GM23338 (cell line): Measurements from ENCODE around the gene STARD13. TPM values are rescaled to one million over a fixed set of nuclear protein-coding genes. Genes with fewer than 3 reads are reported as not detected.
A peak's percentile ranks its signal among the peaks of the same experiment; 100 is the strongest.

Experiments used
- ATAC-seq: fragments of 200-7000 bp; cut with Tn5 transposase; 3 replicates; pipeline ENCODE4 v1.9.1; 2020
- DNase-seq: peaks from one replicate; pipeline ENCODE4 v3.0.0-alpha.2; 2015; ENCODE audit warnings: low spot score
- H2AFZ ChIP-seq: fragments of 200-600 bp; sonication (generic); 2 replicates; pipeline ENCODE4 v1.8.0; 2016; ENCODE audit warnings: antibody characterized with exemption, mild to moderate bottlenecking, moderate library complexity
- H3F3A ChIP-seq: fragments of 200-600 bp; sonication (generic); replicated peaks from 2 replicates; pipeline ENCODE4 v1.8.0; 2017; ENCODE audit warnings: antibody characterized with exemption, mixed run types, low read depth
- H3K27ac ChIP-seq: fragments of 200-600 bp; sonication (generic); 2 replicates; pipeline ENCODE4 v1.6.1; 2016; ENCODE audit warnings: low read depth
- H3K27me3 ChIP-seq: fragments of 200-600 bp; sonication (generic); 2 replicates; pipeline ENCODE4 v1.8.0; 2016; ENCODE audit warnings: mild to moderate bottlenecking, mixed run types, moderate library complexity; ENCODE audit not compliant: insufficient read depth
- H3K36me3 ChIP-seq: fragments of 200-600 bp; sonication (generic); 2 replicates; pipeline ENCODE4 v1.8.0; 2016; ENCODE audit warnings: mild to moderate bottlenecking; ENCODE audit not compliant: insufficient read depth
- H3K4me1 ChIP-seq: fragments of 200-600 bp; sonication (generic); 2 replicates; pipeline ENCODE4 v1.8.0; 2016; ENCODE audit warnings: mild to moderate bottlenecking, moderate library complexity; ENCODE audit not compliant: insufficient read depth
- H3K4me2 ChIP-seq: fragments of 200-600 bp; sonication (generic); 2 replicates; pipeline ENCODE4 v1.7.1; 2017; ENCODE audit warnings: mixed run types
- H3K4me3 ChIP-seq: fragments of 200-600 bp; sonication (generic); 2 replicates; pipeline ENCODE4 v1.6.1; 2016; ENCODE audit warnings: mixed run types
- H3K79me2 ChIP-seq: fragments of 200-600 bp; sonication (generic); replicated peaks from 2 replicates; pipeline ENCODE4 v1.8.0; 2017; ENCODE audit warnings: mild to moderate bottlenecking; ENCODE audit not compliant: insufficient read depth
- H3K9me2 ChIP-seq: fragments of 200-600 bp; sonication (generic); 2 replicates; pipeline ENCODE4 v1.8.0; 2017; ENCODE audit not compliant: insufficient read depth
- H4K20me1 ChIP-seq: fragments of 200-600 bp; sonication (generic); replicated peaks from 2 replicates; pipeline ENCODE4 v1.8.0; 2017; ENCODE audit warnings: mild to moderate bottlenecking; ENCODE audit not compliant: insufficient read depth
- H3K27ac Mint-ChIP-seq: 2 replicates; pipeline ENCODE4 v1.8.0; 2020; ENCODE audit warnings: inconsistent platforms, mild to moderate bottlenecking, moderate library complexity, mixed read lengths
- H3K27me3 Mint-ChIP-seq: 3 replicates; pipeline ENCODE4 v1.8.0; 2022; ENCODE audit warnings: low read depth, mild to moderate bottlenecking, moderate library complexity, mixed read lengths, inconsistent platforms; ENCODE audit not compliant: insufficient read depth, poor library complexity
- H3K36me3 Mint-ChIP-seq: 3 replicates; pipeline ENCODE4 v1.8.0; 2021; ENCODE audit warnings: low read depth, mild to moderate bottlenecking, inconsistent platforms, moderate library complexity, mixed read lengths
- H3K4me1 Mint-ChIP-seq: 3 replicates; pipeline ENCODE4 v1.8.0; 2020; ENCODE audit warnings: mild to moderate bottlenecking, inconsistent platforms, mixed read lengths
- H3K4me3 Mint-ChIP-seq: 3 replicates; pipeline ENCODE4 v1.8.0; 2021; ENCODE audit warnings: moderate library complexity, mild to moderate bottlenecking, inconsistent platforms, mixed read lengths
- H3K9me3 Mint-ChIP-seq: 3 replicates; pipeline ENCODE4 v1.8.0; 2020; ENCODE audit warnings: moderate library complexity, mild to moderate bottlenecking, inconsistent platforms, mixed read lengths
- CREB1 ChIP-seq: fragments of 250-450 bp; sonication (Bioruptor Pico); IDR thresholded peaks from 2 replicates; pipeline ENCODE4 v1.5.0; 2020; ENCODE audit warnings: low read depth, mild to moderate bottlenecking, moderate library complexity
- EZH2 ChIP-seq: fragments of 200-600 bp; sonication (generic); IDR thresholded peaks from one replicate; pipeline ENCODE4 v1.8.0; 2017; ENCODE audit warnings: antibody characterized with exemption, mild to moderate bottlenecking, low read depth; ENCODE audit not compliant: unreplicated experiment
- EZH2phosphoT487 ChIP-seq: fragments of 200-600 bp; sonication (generic); IDR thresholded peaks from one replicate; pipeline ENCODE4 v1.8.1; 2018; ENCODE audit warnings: antibody characterized with exemption; ENCODE audit not compliant: unreplicated experiment
- JUNB ChIP-seq: IDR thresholded peaks from one replicate; pipeline ENCODE4 v1.6.1; 2016; ENCODE audit warnings: antibody characterized with exemption; ENCODE audit not compliant: unreplicated experiment
- NANOG ChIP-seq: IDR thresholded peaks from 2 replicates; pipeline ENCODE4 v1.6.1; 2016; ENCODE audit warnings: antibody characterized with exemption, borderline replicate concordance
- POLR2AphosphoS5 ChIP-seq: IDR thresholded peaks from 2 replicates; pipeline ENCODE4 v1.6.1; 2016; ENCODE audit warnings: antibody characterized with exemption, low read depth
- STAT1 ChIP-seq: IDR thresholded peaks from one replicate; pipeline ENCODE4 v1.6.1; 2016; ENCODE audit warnings: antibody characterized with exemption; ENCODE audit not compliant: unreplicated experiment
- ZNF114 ChIP-seq: fragments of 250-450 bp; sonication (Bioruptor Pico); IDR thresholded peaks from 2 replicates; pipeline ENCODE4 v1.5.0; 2020; ENCODE audit warnings: mild to moderate bottlenecking, moderate library complexity
- ZNF331 ChIP-seq: fragments of 250-450 bp; sonication (Bioruptor Pico); IDR thresholded peaks from 2 replicates; pipeline ENCODE4 v1.5.0; 2020; ENCODE audit warnings: low read depth, mild to moderate bottlenecking, moderate library complexity
- polyA plus RNA-seq: library from polyadenylated mRNA; unstranded; fragments of >200 nt; fragmentation: Nextera tagmentation; extraction: Ambion mirVana; gene quantifications from 2 replicates; pipeline ENCODE4 v1.2.1, GENCODE V29; 2016
- total RNA-seq: library from RNA; depleted of rRNA; stranded (reverse); fragments of >200 nt; shearing (Covaris generic); gene quantifications from 2 replicates; pipeline ENCODE4 v1.2.3, GENCODE V29; 2014
- TF ChIP-seq, protein P1 (sequence below), 2 experiments: fragments of 200-600 bp in 1 of 2; sonication (generic) in 1 of 2; conservative IDR thresholded peaks; 2 replicates each; pipeline versions ENCODE4 v1.5.1 to v1.6.1; 2016 to 2017; ENCODE audit warnings: antibody characterized with exemption in 2 of 2, low read depth in 2 of 2, mild to moderate bottlenecking in 2 of 2, moderate library complexity in 1 of 2
- TF ChIP-seq, protein P2 (sequence below): IDR thresholded peaks from 2 replicates; pipeline ENCODE4 v1.6.1; 2016; ENCODE audit warnings: antibody characterized with exemption
- TF ChIP-seq, protein P3 (sequence below): IDR thresholded peaks from one replicate; pipeline ENCODE4 v1.6.1; 2018; ENCODE audit warnings: antibody characterized with exemption; ENCODE audit not compliant: unreplicated experiment
- TF ChIP-seq, protein P4 (sequence below): fragments of 250-450 bp; sonication (Bioruptor Pico); IDR thresholded peaks from 2 replicates; pipeline ENCODE4 v1.5.0; 2020; ENCODE audit warnings: mild to moderate bottlenecking, moderate library complexity

Gene STARD13
- total and polyA plus RNA-seq, 2 experiments from 2014 or later: 3.2 to 5.2 TPM

DNA sequence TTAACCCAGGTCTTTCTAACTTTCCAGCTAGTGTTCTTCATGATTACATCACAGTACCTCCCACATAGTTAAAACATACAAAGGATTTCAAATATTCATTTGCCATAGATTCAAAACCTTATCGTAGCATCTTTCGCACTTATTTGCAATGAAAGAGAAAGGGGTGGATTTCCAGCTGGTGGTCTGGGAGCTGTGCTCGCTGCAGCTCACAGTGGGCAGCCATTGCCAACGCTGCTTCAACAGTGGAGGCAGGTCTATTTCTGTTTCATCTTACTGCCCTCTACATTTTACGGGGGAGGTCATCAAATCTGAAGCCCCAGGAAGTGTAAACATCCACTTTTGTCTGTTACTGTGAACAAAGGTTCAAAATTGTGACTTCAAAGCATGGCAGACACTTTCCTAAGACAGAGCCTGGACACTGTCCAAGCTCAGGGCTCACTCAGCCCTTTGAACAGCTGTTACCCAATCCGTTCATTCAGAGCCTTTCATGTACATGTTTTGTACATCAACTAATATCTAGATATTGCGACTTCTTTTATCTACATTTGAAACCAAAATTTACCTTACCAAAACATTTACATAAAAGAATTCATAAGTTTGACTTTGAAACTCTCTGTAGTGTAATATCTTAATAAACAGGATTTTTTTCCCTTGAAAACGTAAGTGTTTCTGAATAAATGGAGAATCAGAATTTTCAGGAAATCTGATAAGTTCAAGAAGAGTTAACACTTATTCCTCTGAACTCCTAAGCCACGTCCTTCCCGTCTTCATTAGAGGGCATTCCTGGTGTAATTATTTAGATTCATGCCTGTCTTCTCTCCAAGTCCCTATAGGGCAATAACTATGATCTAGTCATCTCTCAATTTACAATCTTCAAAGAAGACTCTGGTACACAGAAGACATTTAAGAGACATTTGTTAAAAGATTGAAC is 25.1 kb downstream of the STARD13 start:
- H3K4me3 ChIP-seq: no peak overlapping the region
- peak overlapping the region; percentile 53; the same call in 1 of the 2 replicates for H3K27ac Mint-ChIP-seq
- peak overlapping the region; percentile 94 for H3K27ac ChIP-seq
- no peaks in the 10 kb centered on the region for H3K27me3 ChIP-seq
- H3K9me2 ChIP-seq: peaks cover 16% of the 10 kb centered on the region; the same call in 1 of the 2 replicates
- H3K4me3 Mint-ChIP-seq: no peak overlapping the region
- H3K9me3 Mint-ChIP-seq: no peaks in the 10 kb centered on the region
- no peak for TF ChIP-seq JUNB
- TF ChIP-seq, protein P1, sequence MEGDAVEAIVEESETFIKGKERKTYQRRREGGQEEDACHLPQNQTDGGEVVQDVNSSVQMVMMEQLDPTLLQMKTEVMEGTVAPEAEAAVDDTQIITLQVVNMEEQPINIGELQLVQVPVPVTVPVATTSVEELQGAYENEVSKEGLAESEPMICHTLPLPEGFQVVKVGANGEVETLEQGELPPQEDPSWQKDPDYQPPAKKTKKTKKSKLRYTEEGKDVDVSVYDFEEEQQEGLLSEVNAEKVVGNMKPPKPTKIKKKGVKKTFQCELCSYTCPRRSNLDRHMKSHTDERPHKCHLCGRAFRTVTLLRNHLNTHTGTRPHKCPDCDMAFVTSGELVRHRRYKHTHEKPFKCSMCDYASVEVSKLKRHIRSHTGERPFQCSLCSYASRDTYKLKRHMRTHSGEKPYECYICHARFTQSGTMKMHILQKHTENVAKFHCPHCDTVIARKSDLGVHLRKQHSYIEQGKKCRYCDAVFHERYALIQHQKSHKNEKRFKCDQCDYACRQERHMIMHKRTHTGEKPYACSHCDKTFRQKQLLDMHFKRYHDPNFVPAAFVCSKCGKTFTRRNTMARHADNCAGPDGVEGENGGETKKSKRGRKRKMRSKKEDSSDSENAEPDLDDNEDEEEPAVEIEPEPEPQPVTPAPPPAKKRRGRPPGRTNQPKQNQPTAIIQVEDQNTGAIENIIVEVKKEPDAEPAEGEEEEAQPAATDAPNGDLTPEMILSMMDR (conservative IDR thresholded peaks at IDR 0.05; ENCODE audit: low read depth in 2 of 2): no peak
- TF ChIP-seq POLR2AphosphoS5: no peak
- TF ChIP-seq, protein P2, sequence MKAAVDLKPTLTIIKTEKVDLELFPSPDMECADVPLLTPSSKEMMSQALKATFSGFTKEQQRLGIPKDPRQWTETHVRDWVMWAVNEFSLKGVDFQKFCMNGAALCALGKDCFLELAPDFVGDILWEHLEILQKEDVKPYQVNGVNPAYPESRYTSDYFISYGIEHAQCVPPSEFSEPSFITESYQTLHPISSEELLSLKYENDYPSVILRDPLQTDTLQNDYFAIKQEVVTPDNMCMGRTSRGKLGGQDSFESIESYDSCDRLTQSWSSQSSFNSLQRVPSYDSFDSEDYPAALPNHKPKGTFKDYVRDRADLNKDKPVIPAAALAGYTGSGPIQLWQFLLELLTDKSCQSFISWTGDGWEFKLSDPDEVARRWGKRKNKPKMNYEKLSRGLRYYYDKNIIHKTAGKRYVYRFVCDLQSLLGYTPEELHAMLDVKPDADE: no peak
- no peak for TF ChIP-seq STAT1
- no peak for TF ChIP-seq EZH2
- TF ChIP-seq CREB1 (CRISPR knock-in tag): no peak
- TF ChIP-seq, protein P3, sequence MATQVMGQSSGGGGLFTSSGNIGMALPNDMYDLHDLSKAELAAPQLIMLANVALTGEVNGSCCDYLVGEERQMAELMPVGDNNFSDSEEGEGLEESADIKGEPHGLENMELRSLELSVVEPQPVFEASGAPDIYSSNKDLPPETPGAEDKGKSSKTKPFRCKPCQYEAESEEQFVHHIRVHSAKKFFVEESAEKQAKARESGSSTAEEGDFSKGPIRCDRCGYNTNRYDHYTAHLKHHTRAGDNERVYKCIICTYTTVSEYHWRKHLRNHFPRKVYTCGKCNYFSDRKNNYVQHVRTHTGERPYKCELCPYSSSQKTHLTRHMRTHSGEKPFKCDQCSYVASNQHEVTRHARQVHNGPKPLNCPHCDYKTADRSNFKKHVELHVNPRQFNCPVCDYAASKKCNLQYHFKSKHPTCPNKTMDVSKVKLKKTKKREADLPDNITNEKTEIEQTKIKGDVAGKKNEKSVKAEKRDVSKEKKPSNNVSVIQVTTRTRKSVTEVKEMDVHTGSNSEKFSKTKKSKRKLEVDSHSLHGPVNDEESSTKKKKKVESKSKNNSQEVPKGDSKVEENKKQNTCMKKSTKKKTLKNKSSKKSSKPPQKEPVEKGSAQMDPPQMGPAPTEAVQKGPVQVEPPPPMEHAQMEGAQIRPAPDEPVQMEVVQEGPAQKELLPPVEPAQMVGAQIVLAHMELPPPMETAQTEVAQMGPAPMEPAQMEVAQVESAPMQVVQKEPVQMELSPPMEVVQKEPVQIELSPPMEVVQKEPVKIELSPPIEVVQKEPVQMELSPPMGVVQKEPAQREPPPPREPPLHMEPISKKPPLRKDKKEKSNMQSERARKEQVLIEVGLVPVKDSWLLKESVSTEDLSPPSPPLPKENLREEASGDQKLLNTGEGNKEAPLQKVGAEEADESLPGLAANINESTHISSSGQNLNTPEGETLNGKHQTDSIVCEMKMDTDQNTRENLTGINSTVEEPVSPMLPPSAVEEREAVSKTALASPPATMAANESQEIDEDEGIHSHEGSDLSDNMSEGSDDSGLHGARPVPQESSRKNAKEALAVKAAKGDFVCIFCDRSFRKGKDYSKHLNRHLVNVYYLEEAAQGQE: no peak
- TF ChIP-seq, protein P4, sequence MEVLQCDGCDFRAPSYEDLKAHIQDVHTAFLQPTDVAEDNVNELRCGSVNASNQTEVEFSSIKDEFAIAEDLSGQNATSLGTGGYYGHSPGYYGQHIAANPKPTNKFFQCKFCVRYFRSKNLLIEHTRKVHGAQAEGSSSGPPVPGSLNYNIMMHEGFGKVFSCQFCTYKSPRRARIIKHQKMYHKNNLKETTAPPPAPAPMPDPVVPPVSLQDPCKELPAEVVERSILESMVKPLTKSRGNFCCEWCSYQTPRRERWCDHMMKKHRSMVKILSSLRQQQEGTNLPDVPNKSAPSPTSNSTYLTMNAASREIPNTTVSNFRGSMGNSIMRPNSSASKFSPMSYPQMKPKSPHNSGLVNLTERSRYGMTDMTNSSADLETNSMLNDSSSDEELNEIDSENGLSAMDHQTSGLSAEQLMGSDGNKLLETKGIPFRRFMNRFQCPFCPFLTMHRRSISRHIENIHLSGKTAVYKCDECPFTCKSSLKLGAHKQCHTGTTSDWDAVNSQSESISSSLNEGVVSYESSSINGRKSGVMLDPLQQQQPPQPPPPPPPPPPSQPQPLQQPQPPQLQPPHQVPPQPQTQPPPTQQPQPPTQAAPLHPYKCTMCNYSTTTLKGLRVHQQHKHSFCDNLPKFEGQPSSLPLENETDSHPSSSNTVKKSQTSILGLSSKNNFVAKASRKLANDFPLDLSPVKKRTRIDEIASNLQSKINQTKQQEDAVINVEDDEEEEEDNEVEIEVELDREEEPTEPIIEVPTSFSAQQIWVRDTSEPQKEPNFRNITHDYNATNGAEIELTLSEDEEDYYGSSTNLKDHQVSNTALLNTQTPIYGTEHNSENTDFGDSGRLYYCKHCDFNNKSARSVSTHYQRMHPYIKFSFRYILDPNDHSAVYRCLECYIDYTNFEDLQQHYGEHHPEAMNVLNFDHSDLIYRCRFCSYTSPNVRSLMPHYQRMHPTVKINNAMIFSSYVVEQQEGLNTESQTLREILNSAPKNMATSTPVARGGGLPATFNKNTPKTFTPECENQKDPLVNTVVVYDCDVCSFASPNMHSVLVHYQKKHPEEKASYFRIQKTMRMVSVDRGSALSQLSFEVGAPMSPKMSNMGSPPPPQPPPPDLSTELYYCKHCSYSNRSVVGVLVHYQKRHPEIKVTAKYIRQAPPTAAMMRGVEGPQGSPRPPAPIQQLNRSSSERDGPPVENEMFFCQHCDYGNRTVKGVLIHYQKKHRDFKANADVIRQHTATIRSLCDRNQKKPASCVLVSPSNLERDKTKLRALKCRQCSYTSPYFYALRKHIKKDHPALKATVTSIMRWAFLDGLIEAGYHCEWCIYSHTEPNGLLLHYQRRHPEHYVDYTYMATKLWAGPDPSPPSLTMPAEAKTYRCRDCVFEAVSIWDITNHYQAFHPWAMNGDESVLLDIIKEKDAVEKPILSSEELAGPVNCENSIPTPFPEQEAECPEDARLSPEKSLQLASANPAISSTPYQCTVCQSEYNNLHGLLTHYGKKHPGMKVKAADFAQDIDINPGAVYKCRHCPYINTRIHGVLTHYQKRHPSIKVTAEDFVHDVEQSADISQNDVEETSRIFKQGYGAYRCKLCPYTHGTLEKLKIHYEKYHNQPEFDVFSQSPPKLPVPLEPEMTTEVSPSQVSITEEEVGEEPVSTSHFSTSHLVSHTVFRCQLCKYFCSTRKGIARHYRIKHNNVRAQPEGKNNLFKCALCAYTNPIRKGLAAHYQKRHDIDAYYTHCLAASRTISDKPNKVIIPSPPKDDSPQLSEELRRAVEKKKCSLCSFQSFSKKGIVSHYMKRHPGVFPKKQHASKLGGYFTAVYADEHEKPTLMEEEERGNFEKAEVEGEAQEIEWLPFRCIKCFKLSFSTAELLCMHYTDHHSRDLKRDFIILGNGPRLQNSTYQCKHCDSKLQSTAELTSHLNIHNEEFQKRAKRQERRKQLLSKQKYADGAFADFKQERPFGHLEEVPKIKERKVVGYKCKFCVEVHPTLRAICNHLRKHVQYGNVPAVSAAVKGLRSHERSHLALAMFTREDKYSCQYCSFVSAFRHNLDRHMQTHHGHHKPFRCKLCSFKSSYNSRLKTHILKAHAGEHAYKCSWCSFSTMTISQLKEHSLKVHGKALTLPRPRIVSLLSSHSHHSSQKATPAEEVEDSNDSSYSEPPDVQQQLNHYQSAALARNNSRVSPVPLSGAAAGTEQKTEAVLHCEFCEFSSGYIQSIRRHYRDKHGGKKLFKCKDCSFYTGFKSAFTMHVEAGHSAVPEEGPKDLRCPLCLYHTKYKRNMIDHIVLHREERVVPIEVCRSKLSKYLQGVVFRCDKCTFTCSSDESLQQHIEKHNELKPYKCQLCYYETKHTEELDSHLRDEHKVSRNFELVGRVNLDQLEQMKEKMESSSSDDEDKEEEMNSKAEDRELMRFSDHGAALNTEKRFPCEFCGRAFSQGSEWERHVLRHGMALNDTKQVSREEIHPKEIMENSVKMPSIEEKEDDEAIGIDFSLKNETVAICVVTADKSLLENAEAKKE: no peak
- TF ChIP-seq EZH2phosphoT487: no peak
- TF ChIP-seq ZNF114 (CRISPR knock-in tag): no peak
- TF ChIP-seq ZNF331 (CRISPR knock-in tag): no peak
- no peak for TF ChIP-seq NANOG
- H4K20me1 ChIP-seq: no peaks in the 10 kb centered on the region
- H3K4me1 ChIP-seq: peaks cover 43% of the 10 kb centered on the region
- H3K4me1 Mint-ChIP-seq: peaks cover 70% of the 10 kb centered on the region
- H3K4me2 ChIP-seq: no peak overlapping the region
- H3K36me3 ChIP-seq: no peaks in the 10 kb centered on the region
- H3K36me3 Mint-ChIP-seq: no peaks in the 10 kb centered on the region; the same call in 2 of the 3 replicates
- no peaks in the 10 kb centered on the region for H3K79me2 ChIP-seq
- DNase-seq: no peak
- H3F3A ChIP-seq: no peaks in the 10 kb centered on the region
- no peak overlapping the region for H2AFZ ChIP-seq
- H3K27me3 Mint-ChIP-seq: no peaks in the 10 kb centered on the region
- ATAC-seq: no peak
